Hepatocyte (in vitro differentiated cells): ENCODE measurements around the gene KIF25. TPM values are rescaled to one million over a fixed set of nuclear protein-coding genes. Genes with fewer than 3 reads are reported as not detected.
"Not testable (repeated sequence)": the region's sequence is repeated elsewhere in the genome, so short reads cannot be mapped to it uniquely, and the experiment has no call there.

Experiments used
- DNase-seq: peaks from one replicate; pipeline ENCODE4 v3.0.0-alpha.2; 2016; ENCODE audit warnings: low spot score
- H2AFZ ChIP-seq: fragments of 200-600 bp; sonication (generic); 2 replicates; pipeline ENCODE4 v1.6.0; 2016; ENCODE audit warnings: antibody characterized with exemption, mild to moderate bottlenecking
- H3K27ac ChIP-seq: fragments of 200-600 bp; sonication (generic); 2 replicates; pipeline ENCODE4 v1.5.1; 2016; ENCODE audit warnings: mild to moderate bottlenecking
- H3K27me3 ChIP-seq: fragments of 200-600 bp; sonication (generic); 2 replicates; pipeline ENCODE4 v1.6.1; 2016
- H3K36me3 ChIP-seq: fragments of 200-600 bp; sonication (generic); replicated peaks from 2 replicates; pipeline ENCODE4 v1.5.1; 2016; ENCODE audit warnings: low read depth; ENCODE audit not compliant: insufficient read depth
- H3K4me1 ChIP-seq: fragments of 200-600 bp; sonication (generic); 2 replicates; pipeline ENCODE4 v1.5.1; 2016; ENCODE audit warnings: mild to moderate bottlenecking, moderate library complexity; ENCODE audit not compliant: insufficient read depth
- H3K4me2 ChIP-seq: fragments of 200-600 bp; sonication (generic); 2 replicates; pipeline ENCODE4 v1.6.0; 2016
- H3K4me3 ChIP-seq: fragments of 200-600 bp; sonication (generic); 2 replicates; pipeline ENCODE4 v1.5.1; 2016; ENCODE audit warnings: mild to moderate bottlenecking
- H3K79me2 ChIP-seq: fragments of 200-600 bp; sonication (generic); 2 replicates; pipeline ENCODE4 v1.6.0; 2017; ENCODE audit warnings: mild to moderate bottlenecking
- H3K9me2 ChIP-seq: fragments of 200-600 bp; sonication (generic); replicated peaks from 2 replicates; pipeline ENCODE4 v1.6.0; 2017; ENCODE audit warnings: mild to moderate bottlenecking; ENCODE audit not compliant: insufficient read depth
- H3K9me3 ChIP-seq: fragments of 200-600 bp; sonication (generic); 2 replicates; pipeline ENCODE4 v1.5.1; 2016; ENCODE audit warnings: low read depth, mild to moderate bottlenecking
- H4K20me1 ChIP-seq: fragments of 200-600 bp; sonication (generic); 2 replicates; pipeline ENCODE4 v1.6.0; 2016; ENCODE audit warnings: mild to moderate bottlenecking; ENCODE audit not compliant: insufficient read depth, poor library complexity, severe bottlenecking
- CTCF ChIP-seq: fragments of 200-600 bp; sonication (generic); IDR thresholded peaks from 2 replicates; pipeline ENCODE4 v1.5.1; 2016; ENCODE audit warnings: antibody characterized with exemption, mild to moderate bottlenecking; ENCODE audit not compliant: poor library complexity
- EZH2 ChIP-seq: fragments of 200-600 bp; sonication (generic); IDR thresholded peaks from 2 replicates; pipeline ENCODE4 v1.6.1; 2016; ENCODE audit warnings: antibody characterized with exemption, mild to moderate bottlenecking, borderline replicate concordance
- EZH2phosphoT487 ChIP-seq: fragments of 200-600 bp; sonication (generic); IDR thresholded peaks from one replicate; pipeline ENCODE4 v1.6.1; 2018; ENCODE audit warnings: antibody characterized with exemption, mild to moderate bottlenecking, low read depth, moderate library complexity; ENCODE audit not compliant: unreplicated experiment, severe bottlenecking
- WGBS: methylation state at CpG from one replicate; pipeline ENCODE4 v1.1.6; 2016; ENCODE audit warnings: low lambda C conversion rate; ENCODE audit errors: missing lambda C conversion rate; 5-methylcytosine and 5-hydroxymethylcytosine counted together
- polyA plus RNA-seq: library from polyadenylated mRNA; unstranded; fragments of >200 nt; fragmentation: Nextera tagmentation; extraction: Ambion mirVana; gene quantifications from 2 replicates; pipeline ENCODE4 v1.2.1, GENCODE V29; 2016
- total RNA-seq: library from RNA; depleted of rRNA; stranded (reverse); fragments of >200 nt; gene quantifications from 2 replicates; pipeline ENCODE4 v1.2.3, GENCODE V29; 2014

Gene KIF25
- total and polyA plus RNA-seq, 2 experiments from 2014 or later: 0.40 TPM; not detected in 1

GRCh38 chr6:167974640-167975344 lies 22.7 kb upstream of the KIF25 start:
- Histone ChIP-seq H3K27ac (no peak overlapping the region), H3K9me3 (no peaks in the 10 kb centered on the region), H3K36me3 (no peaks in the 10 kb centered on the region), H3K9me2 (no peaks in the 10 kb centered on the region), H4K20me1 (no peaks in the 10 kb centered on the region), H3K4me1 (no peaks in the 10 kb centered on the region), H3K27me3 (no peaks in the 10 kb centered on the region), H3K4me3 (no peak overlapping the region), H2AFZ (no peak overlapping the region), H3K79me2 (no peaks in the 10 kb centered on the region), H3K4me2 (no peak overlapping the region)
- no peak for DNase-seq
- TF ChIP-seq CTCF: no peak
- WGBS: 76% methylated on average over 12 of the region's 12 CpGs

GRCh38 chr6:167975458-167975857 lies 22.0 kb upstream of the KIF25 start:
- Histone ChIP-seq H3K36me3 (no peaks in the 10 kb centered on the region), H3K4me3 (no peak overlapping the region), H3K27ac (no peak overlapping the region), H3K4me1 (no peaks in the 10 kb centered on the region), H3K9me2 (no peaks in the 10 kb centered on the region), H2AFZ (no peak overlapping the region), H3K79me2 (no peaks in the 10 kb centered on the region), H3K4me2 (no peak overlapping the region), H3K27me3 (no peaks in the 10 kb centered on the region), H4K20me1 (no peaks in the 10 kb centered on the region), H3K9me3 (no peaks in the 10 kb centered on the region)
- TF ChIP-seq EZH2: no peak
- no peak for TF ChIP-seq CTCF
- no peak for TF ChIP-seq EZH2phosphoT487
- DNase-seq: no peak
- WGBS: 90% methylated on average over 19 of the region's 19 CpGs

GRCh38 chr6:167976116-167976657 lies 21.3 kb upstream of the KIF25 start:
- not testable (repeated sequence) for H4K20me1 ChIP-seq, H3K27ac ChIP-seq, H3K9me2 ChIP-seq, H3K4me3 ChIP-seq, H3K9me3 ChIP-seq, H3K36me3 ChIP-seq, H2AFZ ChIP-seq, H3K4me2 ChIP-seq, H3K4me1 ChIP-seq, H3K79me2 ChIP-seq, DNase-seq, H3K27me3 ChIP-seq

- no peaks in the 10 kb centered on the region for H3K27me3 ChIP-seq
- DNase-seq: no peak
- H3K27ac ChIP-seq: no peak overlapping the region
- no peak for TF ChIP-seq EZH2phosphoT487
- no peak for TF ChIP-seq CTCF
- no peak for TF ChIP-seq EZH2
- 97% methylated on average over 15 of the region's 27 CpGs for WGBS
- no peaks in the 10 kb centered on the region for H3K36me3 ChIP-seq
- H3K79me2 ChIP-seq: no peaks in the 10 kb centered on the region
- no peak overlapping the region for H3K4me2 ChIP-seq
- no peak overlapping the region for H2AFZ ChIP-seq
- no peaks in the 10 kb centered on the region for H3K9me3 ChIP-seq
- H3K9me2 ChIP-seq: no peaks in the 10 kb centered on the region
- H3K4me1 ChIP-seq: no peaks in the 10 kb centered on the region
- H3K4me3 ChIP-seq: no peak overlapping the region
- H4K20me1 ChIP-seq: no peaks in the 10 kb centered on the region
Observed at GRCh38 chr6:167976708-167977107, 20.8 kb upstream of the KIF25 start.
